HG03575 (cell line): Measurements from ENCODE around the gene GAB4.
"Not testable (repeated sequence)": the region's sequence is repeated elsewhere in the genome, so short reads cannot be mapped to it uniquely, and the experiment has no call there.

Experiments used
- ATAC-seq: cut with Tn5 transposase; IDR thresholded peaks from one replicate; pipeline ENCODE4 v1.9.1; 2021; ENCODE audit not compliant: unreplicated experiment, insufficient number of reproducible peaks, low FRiP score; ENCODE audit errors: extremely low read depth

The GAB4 gene

GRCh38 chr22:17007852-17008731 lies at the start of gene GAB4:
Gene GAB4 (minus strand): TSS chr22:17008222. CDS start chr22:17008114, 108 bp downstream.
- ATAC-seq, result no peak

- no peak for ATAC-seq
Measured at GRCh38 chr22:17056807-17057206, 48.8 kb upstream of the GAB4 start.

- no peak for ATAC-seq
Measured at GRCh38 chr22:17056058-17056457, 48.0 kb upstream of the GAB4 start.

GRCh38 chr22:17047656-17048055 lies 39.6 kb upstream of the GAB4 start:
- ATAC-seq, result no peak

GRCh38 chr22:17046566-17047348 lies 38.7 kb upstream of the GAB4 start:
- ATAC-seq, result no peak

- ATAC-seq, result no peak
Measured at GRCh38 chr22:17043521-17043920, 35.5 kb upstream of the GAB4 start.

GRCh38 chr22:17036842-17037711 lies 29.1 kb upstream of the GAB4 start:
- ATAC-seq, result not testable (repeated sequence)

GRCh38 chr22:17035976-17036841 lies 28.2 kb upstream of the GAB4 start:
- not testable (repeated sequence) for ATAC-seq

GRCh38 chr22:17035246-17035645 lies 27.2 kb upstream of the GAB4 start:
- no peak for ATAC-seq

GRCh38 chr22:17034532-17034931 lies 26.5 kb upstream of the GAB4 start:
- ATAC-seq, result not testable (repeated sequence)

- ATAC-seq, result not testable (repeated sequence)
Measured at GRCh38 chr22:17032277-17032676, 24.3 kb upstream of the GAB4 start.

GRCh38 chr22:17024380-17024779 lies 16.4 kb upstream of the GAB4 start:
- ATAC-seq, result not testable (repeated sequence)

GRCh38 chr22:17015552-17015951 lies 7.5 kb upstream of the GAB4 start:
- not testable (repeated sequence) for ATAC-seq

- not testable (repeated sequence) for ATAC-seq
Measured at GRCh38 chr22:17014101-17014440, 6.0 kb upstream of the GAB4 start.

- no peak for ATAC-seq
Measured at GRCh38 chr22:17013396-17014100, 5.5 kb upstream of the GAB4 start.

GRCh38 chr22:17012267-17012666 lies 4.2 kb upstream of the GAB4 start:
- no peak for ATAC-seq

- ATAC-seq, result no peak
Measured at GRCh38 chr22:17009640-17010291, 1.7 kb upstream of the GAB4 start.
